Measurements from ENCODE around the gene PCK2. TPM values are rescaled to one million over a fixed set of nuclear protein-coding genes. Genes with fewer than 3 reads are reported as not detected.
"Not testable (repeated sequence)": the region's sequence is repeated elsewhere in the genome, so short reads cannot be mapped to it uniquely, and the experiment has no call there.

Gene PCK2
- total and polyA plus RNA-seq, 2 of the 8 experiments (the other 6 are each of a cell fraction or from before 2014, with no cell fraction given): 81.9 to 115 TPM

- not testable (repeated sequence) for H2BK120ac ChIP-seq (replicated peaks; ENCODE audit: low read depth, low read length); H2BK5ac ChIP-seq (ENCODE audit: low read depth, low read length); H4K20me1 ChIP-seq (replicated peaks in 1 of 2; ENCODE audit: control insufficient read depth in 1 of 2, insufficient read depth in 2 of 2, low read length in 2 of 2); H2BK12ac ChIP-seq (ENCODE audit: low read depth, low read length); H2BK15ac ChIP-seq (ENCODE audit: low read length); H4K5ac ChIP-seq (ENCODE audit: insufficient read length, low read depth, low read length); H2BK20ac ChIP-seq (ENCODE audit: low read length); H3K27me3 ChIP-seq (replicated peaks in 1 of 4; ENCODE audit: control insufficient read depth in 3 of 4, extremely low read depth in 1 of 4, insufficient read depth in 3 of 4, low read length in 3 of 4); H3K4ac ChIP-seq (replicated peaks; ENCODE audit: insufficient read length, low read depth, low read length); H3K4me3 ChIP-seq (ENCODE audit: extremely low read depth in 1 of 4, insufficient read depth in 2 of 4, low read depth in 3 of 4, low read length in 4 of 4); H3K4me1 ChIP-seq (replicated peaks in 1 of 4; ENCODE audit: control insufficient read depth in 3 of 4, insufficient read depth in 4 of 4, low read length in 3 of 4); H3K4me2 ChIP-seq (ENCODE audit: insufficient read depth in 1 of 2, low read depth in 2 of 2, low read length in 2 of 2); H3K79me1 ChIP-seq (ENCODE audit: low read depth, low read length); H4K91ac ChIP-seq (replicated peaks; ENCODE audit: insufficient read length, low read length); H3K27ac ChIP-seq (ENCODE audit: low read depth, low read length); H4K8ac ChIP-seq (ENCODE audit: extremely low read depth, insufficient read depth, low read length); H3K79me2 ChIP-seq (ENCODE audit: control insufficient read depth in 1 of 2, insufficient read depth in 2 of 2, low read length in 2 of 2); H3K9me3 ChIP-seq (ENCODE audit: insufficient read depth in 2 of 2, low read depth in 1 of 2, low read length in 1 of 2); H3K18ac ChIP-seq (ENCODE audit: extremely low read depth, low read length); H3K23me2 ChIP-seq (ENCODE audit: low read depth, low read length); H3K23ac ChIP-seq (ENCODE audit: insufficient read length); H2AK5ac ChIP-seq (ENCODE audit: low read depth, low read length); H3K56ac ChIP-seq (replicated peaks; ENCODE audit: insufficient read length, low read depth, low read length); FAIRE-seq; H2AFZ ChIP-seq (ENCODE audit: low read length); H3K14ac ChIP-seq (ENCODE audit: insufficient read length); DNase-seq (ENCODE audit: low read depth in 1 of 2, low spot score in 2 of 2)
- ChIA-PET CTCF (ENCODE audit: partially characterized antibody) (interaction anchor here (0.7 to 12.2 kb wide), 4 partner anchors 12 to 48 kb away, joined by 3 to 160 read pairs (median 72); partner anchors contain the start of gene PCK2), POLR2A (ENCODE audit: partially characterized antibody) (interaction anchor here (0.8 to 23.9 kb wide), 17 partner anchors 11 to 567 kb away, joined by 3 to 626 read pairs (median 5); partner anchors contain the start of genes CPNE6, DCAF11, EMC9 and IRF9)
- WGBS, 2 experiments (ENCODE audit: extremely low coverage in 1 of 2, insufficient coverage in 1 of 2, insufficient read length in 1 of 2, insufficient replicate concordance in 2 of 2, low coverage in 1 of 2, low lambda C conversion rate in 2 of 2, missing lambda C conversion rate in 1 of 2): 85% methylated on average over 8 of the region's 8 CpGs; no CpG with 5 or more reads in 1 of the 2 experiments
- Histone ChIP-seq H3K9ac (replicated peaks in 1 of 4; ENCODE audit: extremely low read depth in 1 of 4, low read depth in 3 of 4, low read length in 3 of 4) (peak overlapping the region in 1 of 4 experiments; percentile 10; a peak in 1 of 7 replicates), H3K36me3 (ENCODE audit: control insufficient read depth in 2 of 4, insufficient read depth in 4 of 4, low read length in 3 of 4) (peaks cover 0 to 40% (median 26%) of the 10 kb centered on the region in 4 experiments; a peak in 7 of 8 replicates)
Measured at GRCh38 chr14:24105609-24106239, 11.6 kb downstream of the PCK2 start.

Data from H1 (cell line).